ENCODE data around the gene MOGAT2. TPM values are rescaled to one million over a fixed set of nuclear protein-coding genes. Genes with fewer than 3 reads are reported as not detected.

Gene MOGAT2
- polyA plus RNA-seq, 10 donors = 0.08 TPM; not detected in 9

DNA sequence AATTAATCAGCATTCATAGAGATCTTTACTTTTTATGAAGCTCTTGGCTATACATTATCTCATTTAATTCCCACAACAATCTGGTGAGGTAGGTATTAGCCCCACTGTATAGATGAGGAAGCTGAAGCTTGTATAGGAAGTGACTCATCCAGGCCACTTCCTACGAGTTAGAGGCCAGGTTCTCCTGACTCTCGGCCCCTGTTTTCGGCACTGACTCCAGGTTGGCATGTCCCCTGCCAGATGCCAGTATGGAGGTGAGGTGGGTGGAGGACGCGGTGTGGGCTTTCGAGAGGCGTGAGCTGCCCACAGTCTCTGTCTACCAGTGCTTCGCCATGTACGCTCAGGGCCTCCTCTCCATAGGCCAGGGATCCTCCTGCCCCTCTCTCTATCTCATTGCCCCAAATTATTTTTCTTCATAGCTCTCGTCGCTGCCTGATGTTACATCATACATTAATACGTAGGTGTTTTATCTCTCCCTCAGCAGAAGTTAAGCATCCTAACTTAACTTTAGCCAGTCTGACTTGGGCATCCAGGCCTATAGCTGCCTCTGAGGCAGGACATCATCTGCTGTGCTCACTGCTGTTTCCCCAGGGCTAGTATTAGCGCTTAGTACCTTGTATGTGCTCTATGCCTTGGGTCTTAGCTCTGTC is 59.9 kb downstream of the MOGAT2 start:
- no peak for DNase-seq

DNA sequence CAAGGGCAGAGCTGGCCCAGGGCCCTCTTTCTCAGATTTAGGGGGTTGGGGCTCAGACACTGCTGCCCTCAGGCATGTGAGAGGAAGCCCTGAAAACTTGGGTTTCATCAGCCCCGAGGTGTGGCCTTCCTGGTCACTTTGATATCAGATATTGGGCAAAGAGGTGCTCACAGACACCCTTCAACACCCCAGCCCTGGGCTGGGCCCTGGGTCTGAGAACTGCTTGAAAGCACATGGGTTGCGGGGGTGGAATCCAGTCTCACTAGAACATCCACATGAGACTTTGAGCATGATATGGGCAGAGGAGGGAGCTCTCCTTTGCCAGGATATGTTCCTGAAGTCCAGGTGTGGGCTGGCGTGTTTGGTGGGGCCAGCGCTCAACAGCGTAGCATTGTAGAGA is 61.3 kb downstream of the MOGAT2 start:
- DNase-seq = no peak

DNA sequence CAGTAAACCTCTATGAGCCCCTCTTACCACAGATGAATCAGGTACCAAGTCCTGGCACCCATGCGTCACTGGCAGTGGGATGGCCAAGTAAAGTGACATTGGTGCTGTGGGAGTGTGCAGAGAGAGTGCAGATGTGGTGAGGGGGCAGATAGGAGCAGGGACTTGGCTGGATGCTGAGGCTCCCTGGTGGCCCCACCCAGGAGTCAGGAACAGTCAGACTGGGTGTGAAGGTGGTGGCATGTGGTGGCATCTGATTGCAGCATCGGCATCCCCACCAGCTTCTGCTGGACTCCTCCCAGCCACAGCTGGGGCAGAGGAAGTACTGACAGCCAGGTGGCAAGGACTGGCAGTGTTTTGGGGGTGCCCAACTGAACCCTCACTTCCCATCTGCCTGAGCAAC is 62.3 kb downstream of the MOGAT2 start:
- no peak for DNase-seq

DNA sequence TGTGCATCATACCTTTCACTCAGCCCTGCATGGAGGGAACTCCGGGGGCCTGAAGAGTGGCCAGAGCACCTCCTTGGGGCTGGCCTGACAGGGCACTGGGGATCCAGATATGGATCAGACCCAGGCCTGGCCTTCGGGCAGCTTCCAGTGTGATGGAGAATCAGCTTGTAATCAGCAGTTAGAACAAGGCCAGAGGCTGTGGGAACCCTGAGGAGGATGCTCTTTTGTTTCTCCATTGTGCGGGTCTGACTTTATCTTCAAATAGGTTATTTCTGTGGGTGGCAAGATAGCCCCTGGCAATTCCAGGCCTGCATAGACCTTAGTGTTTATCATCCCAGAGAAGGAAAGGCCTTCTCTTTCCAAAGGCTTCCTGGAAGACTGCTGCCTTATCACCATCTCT is 63.2 kb downstream of the MOGAT2 start:
- no peak for DNase-seq

DNA sequence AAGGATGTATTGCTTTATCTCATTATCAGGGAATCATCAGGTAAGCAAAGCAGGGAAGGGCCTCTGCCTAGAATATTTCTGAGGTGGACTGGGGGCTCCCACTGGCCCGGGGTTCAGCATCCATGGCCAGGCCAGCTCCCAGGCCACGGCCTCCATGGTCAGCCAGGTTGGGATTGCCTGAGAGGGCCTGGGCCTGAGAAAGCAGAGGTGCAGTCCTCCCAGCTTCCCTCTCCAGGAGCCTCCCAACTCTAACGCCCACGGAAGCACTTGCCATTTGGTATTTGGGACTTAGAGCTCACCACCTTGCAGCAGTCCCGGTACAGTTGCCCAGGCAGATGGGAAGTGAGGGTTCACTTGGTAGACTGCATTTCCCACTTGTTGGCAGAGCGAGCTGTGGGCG is 63.7 kb downstream of the MOGAT2 start:
- DNase-seq = no peak

DNA sequence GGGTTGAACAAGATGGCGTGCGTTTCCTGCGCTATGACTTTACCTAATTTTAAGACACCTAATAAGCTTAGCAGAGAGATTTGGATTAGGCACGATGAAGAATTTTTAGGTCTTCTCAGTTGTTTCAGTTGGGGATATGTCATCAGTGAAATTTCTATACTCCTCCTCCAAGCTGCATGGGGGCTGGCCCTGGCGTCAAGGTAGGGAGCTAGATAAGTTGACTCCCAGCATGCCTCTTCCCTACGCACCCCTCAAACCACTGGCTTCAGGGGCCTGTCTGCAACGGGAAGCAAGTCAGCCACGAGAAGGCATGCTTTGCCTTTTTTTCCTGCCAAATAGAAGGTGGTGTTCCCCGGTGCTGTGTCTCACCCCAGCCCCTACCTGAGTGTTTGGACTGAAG is 64.2 kb downstream of the MOGAT2 start:
- DNase-seq = no peak

Other genes with a start within 250 kb of the MOGAT2 start
- 10 to 100 TPM; 14.1 to 27.4 (median 19.7) TPM for gene GDPD5, start 191.9 kb upstream of the MOGAT2 start, polyA plus RNA-seq (ENCODE audit: insufficient read length in 10 of 10)
- gene SERPINH1, start 155.6 kb upstream of the MOGAT2 start, polyA plus RNA-seq (ENCODE audit: insufficient read length in 10 of 10) = 100 to 1,000 TPM; 298 to 570 (median 375) TPM
- gene MAP6, start 48.8 kb upstream of the MOGAT2 start, polyA plus RNA-seq (ENCODE audit: insufficient read length in 10 of 10) = 10 to 100 TPM in 7 of 10 donors, 1 to 10 TPM in 3; 6.9 to 16.2 (median 11.5) TPM
- gene DGAT2, start 50.9 kb downstream of the MOGAT2 start, polyA plus RNA-seq (ENCODE audit: insufficient read length in 10 of 10) = 1 to 10 TPM in 2 of 10 donors, under 1 TPM in 8; 0.21 to 3.0 (median 0.62) TPM
- gene UVRAG, start 97.4 kb downstream of the MOGAT2 start, polyA plus RNA-seq (ENCODE audit: insufficient read length in 10 of 10) = 10 to 100 TPM in 4 of 10 donors, 1 to 10 TPM in 6; 7.6 to 11.1 (median 9.7) TPM